HEK293 (cell line): ENCODE measurements around the gene ZBTB37.

Source experiments
- CTCF ChIA-PET: fragments of 350-600 bp; formaldehyde crosslinking; extraction: SDS; loops from one replicate; lab custom pipeline; 2021; ENCODE audit warnings: antibody characterized with exemption; lab: Yijun Ruan, JAX
- POLR2A ChIA-PET: fragments of 300-600 bp; formaldehyde crosslinking; extraction: SDS; loops from one replicate; lab custom pipeline; 2020; ENCODE audit warnings: antibody characterized with exemption, inconsistent platforms; lab: Yijun Ruan, JAX
- H3K27ac ChIP-seq: fragments of 200-500 bp; sonication (Bioruptor generic); 2 replicates; pipeline ENCODE4 v1.5.1; 2014; ENCODE audit warnings: low read depth, low read length, control low read depth, inconsistent platforms; ENCODE audit errors: extremely low read depth
- H3K36me3 ChIP-seq, 2 experiments: fragments of 200-500 bp in 1 of 2; sonication (Bioruptor generic) in 1 of 2; 1 replicate in 1 of 2; 2 replicates in 1 of 2; pipeline ENCODE4 v1.5.1; 2014 to 2017; ENCODE audit warnings: inconsistent platforms in 2 of 2, low read length in 2 of 2; ENCODE audit not compliant: control insufficient read depth in 2 of 2, insufficient read depth in 1 of 2
- H3K4me1 ChIP-seq: fragments of 200-500 bp; sonication (Bioruptor generic); 2 replicates; pipeline ENCODE4 v1.5.1; 2014; ENCODE audit warnings: mild to moderate bottlenecking, low read length, inconsistent platforms; ENCODE audit not compliant: control insufficient read depth, insufficient read depth
- H3K4me3 ChIP-seq: 2 replicates; pipeline ENCODE4 v1.5.1; 2011; ENCODE audit warnings: low read depth, mild to moderate bottlenecking, control low read depth, low read length, moderate library complexity
- H3K9me3 ChIP-seq: fragments of 200-500 bp; sonication (Bioruptor generic); 2 replicates; pipeline ENCODE4 v1.5.1; 2014; ENCODE audit warnings: low read depth, low read length, inconsistent platforms; ENCODE audit not compliant: control insufficient read depth, insufficient read depth
- MEIS1 ChIP-seq: sonication (generic); formaldehyde crosslinking; IDR thresholded peaks from 2 replicates; pipeline ENCODE4 v1.8.1; 2022; ENCODE audit warnings: missing genetic modification reagents, mild to moderate bottlenecking, borderline replicate concordance
- ZEB2 ChIP-seq: fragments of 450-650 bp; formaldehyde crosslinking; IDR thresholded peaks from 2 replicates; pipeline ENCODE4 v1.5.1; 2016; ENCODE audit warnings: missing biosample characterization, missing genetic modification characterization
- ZNF121 ChIP-seq: fragments of 450-650 bp; formaldehyde crosslinking; IDR thresholded peaks from 2 replicates; pipeline ENCODE4 v1.5.1; 2016; ENCODE audit warnings: missing biosample characterization, missing genetic modification characterization
- ZNF133 ChIP-seq: fragments of 450-650 bp; formaldehyde crosslinking; IDR thresholded peaks from 2 replicates; pipeline ENCODE4 v1.5.1; 2016; ENCODE audit warnings: missing biosample characterization, missing genetic modification characterization
- ZNF214 ChIP-seq: fragments of 450-650 bp; formaldehyde crosslinking; IDR thresholded peaks from 2 replicates; pipeline ENCODE4 v1.5.1; 2017; ENCODE audit warnings: missing biosample characterization, mild to moderate bottlenecking, missing genetic modification characterization, borderline replicate concordance
- ZNF223 ChIP-seq: fragments of 450-650 bp; formaldehyde crosslinking; IDR thresholded peaks from 2 replicates; pipeline ENCODE4 v1.5.1; 2016; ENCODE audit warnings: missing biosample characterization, missing genetic modification characterization
- ZNF398 ChIP-seq: fragments of 450-650 bp; formaldehyde crosslinking; IDR thresholded peaks from 2 replicates; pipeline ENCODE4 v1.5.1; 2017; ENCODE audit warnings: missing biosample characterization, missing genetic modification characterization
- ZNF610 ChIP-seq: fragments of 450-650 bp; formaldehyde crosslinking; IDR thresholded peaks from 2 replicates; pipeline ENCODE4 v1.5.1; 2016; ENCODE audit warnings: missing biosample characterization, missing genetic modification characterization, borderline replicate concordance

The ZBTB37 gene

GRCh38 chr1:173937062-173937461 is 68.9 kb downstream of the ZBTB37 start:
- Histone ChIP-seq H3K36me3 (peaks cover 53 to 65% of the 10 kb centered on the region in 2 experiments), H3K27ac (no peak overlapping the region), H3K9me3 (no peaks in the 10 kb centered on the region), H3K4me1 (no peaks in the 10 kb centered on the region), H3K4me3 (no peak overlapping the region)
- no peak for TF ChIP-seq ZNF133 (tag by site-specific recombination)
- TF ChIP-seq ZNF214 (tag by site-specific recombination) = no peak
- ChIA-PET CTCF (interaction anchor here (0.6 kb wide), 1 partner anchor 138 kb away, joined by 3 read pairs; no protein-coding TSS in a partner anchor), POLR2A (no interaction called here)

DNA sequence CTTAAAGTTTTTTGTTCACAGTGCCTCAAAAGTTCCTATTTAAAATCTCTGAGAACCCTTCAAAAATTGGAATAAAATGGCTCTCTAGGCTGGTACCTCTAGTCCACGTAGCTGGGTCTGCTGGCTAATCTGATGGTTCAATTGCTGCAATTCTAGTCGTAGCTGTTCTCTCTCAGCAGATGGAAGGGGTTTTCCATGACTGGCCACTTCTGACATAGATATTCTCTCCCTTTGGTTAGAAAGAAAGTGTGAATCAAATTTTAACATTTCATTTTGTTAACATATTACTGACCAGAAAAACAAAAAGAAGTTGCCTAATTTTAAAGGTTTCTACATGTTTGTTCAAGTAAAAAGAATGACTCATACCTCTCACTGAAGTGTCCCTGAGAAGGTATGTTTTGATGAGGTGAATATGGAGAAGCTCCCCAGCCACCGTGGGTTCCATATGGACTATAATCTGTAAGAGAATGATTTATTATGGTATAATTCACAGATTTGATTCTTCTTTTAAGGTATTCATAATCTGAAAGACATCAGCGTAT is 78.3 kb downstream of the ZBTB37 start:
- peaks cover 70 to 87% of the 10 kb centered on the region in 2 experiments for H3K36me3 ChIP-seq
- no peak overlapping the region for H3K4me3 ChIP-seq
- TF ChIP-seq ZNF610 (tag by site-specific recombination) = no peak
- TF ChIP-seq ZNF223 (tag by site-specific recombination) = no peak
- no peak for TF ChIP-seq ZNF398
- TF ChIP-seq ZEB2 (tag by site-specific recombination) = no peak
- POLR2A ChIA-PET = no interaction called here
- no peaks in the 10 kb centered on the region for H3K9me3 ChIP-seq
- no peak overlapping the region for H3K27ac ChIP-seq
- H3K4me1 ChIP-seq = no peaks in the 10 kb centered on the region
- CTCF ChIA-PET = interaction anchor here (0.6 kb wide), 1 partner anchor 40 kb away, joined by 8 read pairs; no protein-coding TSS in a partner anchor

GRCh38 chr1:173948594-173948993 is 80.4 kb downstream of the ZBTB37 start:
- POLR2A ChIA-PET = no interaction called here
- peaks cover 75 to 80% of the 10 kb centered on the region in 2 experiments for H3K36me3 ChIP-seq

More at GRCh38 chr1:173948594-173948993, 80.4 kb downstream of the ZBTB37 start:
- Histone ChIP-seq H3K27ac (no peak overlapping the region), H3K4me3 (no peak overlapping the region), H3K4me1 (no peaks in the 10 kb centered on the region), H3K9me3 (no peaks in the 10 kb centered on the region)
- CTCF ChIA-PET = no interaction called here
- TF ChIP-seq MEIS1 (CRISPR knock-in tag) (no peak), ZNF121 (tag by site-specific recombination) (peak; percentile 88)
